Measurements from ENCODE around the gene APOBEC3C.
"Not testable (repeated sequence)": the region's sequence is repeated elsewhere in the genome, so short reads cannot be mapped to it uniquely, and the experiment has no call there.

The APOBEC3C gene

GRCh38 chr22:38984224-38984623 is 29.8 kb upstream of the APOBEC3C start:
- no peak for DNase-seq

GRCh38 chr22:38984784-38985757 is 29.0 kb upstream of the APOBEC3C start:
- peak; percentile 46 for DNase-seq

DNA sequence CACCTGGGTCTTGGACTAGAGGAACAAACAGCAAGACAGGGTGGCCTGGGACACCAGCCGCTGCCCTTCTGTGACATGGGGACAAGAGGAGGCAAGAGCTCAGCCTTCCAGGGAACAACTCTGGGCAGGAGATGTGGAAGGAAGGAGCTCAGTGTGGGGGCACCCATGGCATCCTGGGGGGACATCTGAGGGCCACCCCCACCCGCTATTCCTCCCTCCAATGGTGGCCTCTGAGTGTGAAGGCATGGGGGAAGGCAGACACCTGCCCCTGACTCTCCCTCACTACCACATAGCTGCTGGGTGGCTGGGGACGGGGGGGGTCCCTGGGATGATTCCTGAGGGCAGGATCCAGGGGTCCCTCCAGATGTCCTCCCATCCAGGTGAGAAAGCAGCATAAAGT is 27.4 kb upstream of the APOBEC3C start:
- no peak for DNase-seq

- no peak for DNase-seq
Measured at GRCh38 chr22:38987171-38987895, 26.7 kb upstream of the APOBEC3C start.

DNA sequence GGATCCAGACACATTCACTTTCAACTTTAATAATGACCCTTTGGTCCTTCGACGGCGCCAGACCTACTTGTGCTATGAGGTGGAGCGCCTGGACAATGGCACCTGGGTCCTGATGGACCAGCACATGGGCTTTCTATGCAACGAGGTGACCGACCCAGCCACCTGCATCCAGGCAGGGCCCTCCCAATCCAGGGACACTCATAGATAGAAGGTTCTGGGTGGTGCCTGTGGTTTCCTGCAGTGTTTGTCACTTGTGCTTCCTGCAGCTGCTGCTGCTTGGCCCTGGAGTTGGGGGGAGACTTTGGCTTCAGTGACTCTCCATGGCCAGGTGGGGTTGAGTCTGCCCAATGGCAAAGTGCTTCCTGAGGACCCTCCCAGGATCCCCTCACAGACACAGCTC is 24.6 kb upstream of the APOBEC3C start:
- no peak for DNase-seq

- DNase-seq: not testable (repeated sequence)
Measured at GRCh38 chr22:38992871-38993371, 21.1 kb upstream of the APOBEC3C start.

- no peak for DNase-seq
Measured at GRCh38 chr22:38996105-38996504, 18.0 kb upstream of the APOBEC3C start.

DNA sequence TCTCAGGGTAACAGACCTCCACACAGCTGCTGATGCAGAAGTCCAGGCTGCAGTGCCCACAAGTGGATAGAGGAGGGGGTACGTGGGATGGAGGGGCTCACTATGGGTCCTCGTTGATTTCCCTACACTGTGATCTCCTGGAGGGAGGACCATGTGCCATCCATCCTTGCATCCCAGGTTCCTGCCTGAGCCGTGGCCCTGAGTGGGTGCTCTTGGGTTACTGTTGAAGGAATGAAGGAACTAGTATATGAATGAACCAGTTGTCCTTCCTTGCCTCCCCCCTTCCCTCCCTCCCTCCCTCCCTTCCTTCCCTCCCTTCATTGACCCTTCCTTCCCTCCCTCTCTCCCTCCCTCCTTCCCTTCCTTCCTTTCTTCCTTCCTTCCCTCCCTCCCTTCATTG is 16.5 kb upstream of the APOBEC3C start:
- no peak for DNase-seq

DNA sequence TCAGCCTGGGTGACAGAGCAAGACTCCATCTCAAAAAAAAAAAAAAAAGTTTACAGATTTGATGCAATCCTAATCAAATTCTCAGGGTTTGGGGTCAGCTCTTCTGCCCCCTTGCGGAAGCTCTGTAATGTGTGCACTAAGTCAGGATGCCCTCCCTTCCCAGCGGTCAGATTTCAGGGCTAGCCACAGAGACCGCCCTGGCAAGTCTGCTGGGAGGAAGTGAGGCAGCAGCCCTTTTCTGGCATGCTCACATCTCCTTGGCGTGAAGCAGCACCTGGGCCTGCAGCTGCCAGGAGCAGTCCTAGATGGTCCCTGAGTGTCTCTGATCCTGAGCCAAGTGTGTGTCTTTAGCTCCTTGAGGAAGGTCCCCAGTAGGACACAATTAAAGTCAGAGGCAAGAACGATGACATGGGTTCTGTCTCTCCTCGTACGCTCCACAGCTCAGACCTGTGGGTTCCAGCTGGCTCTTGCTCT is 10.9 kb upstream of the APOBEC3C start:
- peak; percentile 89 for DNase-seq

DNA sequence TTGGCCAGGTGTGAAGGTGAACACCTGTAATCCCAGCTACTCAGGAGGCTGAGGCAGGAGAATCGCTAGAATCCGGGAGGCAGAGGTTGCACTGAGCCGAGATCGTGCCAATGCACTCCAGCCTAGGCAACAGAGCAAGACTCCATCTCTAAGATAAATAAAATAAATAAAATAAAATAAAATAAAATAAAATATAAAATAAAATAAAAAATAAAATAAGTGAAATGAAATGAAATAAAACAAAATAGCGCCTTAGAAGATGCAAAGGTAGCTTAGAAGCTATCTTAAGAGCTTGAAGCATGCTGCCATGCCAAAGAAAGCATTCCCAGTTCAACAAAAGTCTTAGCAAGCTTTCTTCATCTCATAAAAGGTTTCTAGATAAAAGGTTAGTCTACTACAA is 6.9 kb upstream of the APOBEC3C start:
- DNase-seq: no peak

GRCh38 chr22:39008271-39008850 is 5.7 kb upstream of the APOBEC3C start:
- DNase-seq: not testable (repeated sequence)

DNA sequence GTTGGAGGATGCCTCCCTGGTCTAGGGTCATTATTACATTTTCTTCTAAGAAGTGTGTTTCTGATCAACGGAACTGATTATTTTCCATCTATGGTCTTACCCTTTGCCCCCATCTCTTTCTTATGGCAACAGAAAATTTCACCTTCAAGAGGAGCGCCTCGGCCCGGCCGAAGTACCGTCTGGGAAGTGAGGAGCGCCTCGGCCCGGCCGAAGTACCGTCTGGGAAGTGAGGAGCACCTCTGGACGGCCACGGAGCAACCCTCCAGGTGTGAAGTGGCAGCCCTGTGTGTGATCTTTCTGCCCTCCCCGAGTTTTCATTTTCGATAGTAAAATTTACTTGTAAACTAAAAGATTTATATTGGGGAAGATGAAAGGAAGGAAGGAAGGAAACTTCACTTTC is 3.1 kb upstream of the APOBEC3C start:
- DNase-seq: no peak

DNA sequence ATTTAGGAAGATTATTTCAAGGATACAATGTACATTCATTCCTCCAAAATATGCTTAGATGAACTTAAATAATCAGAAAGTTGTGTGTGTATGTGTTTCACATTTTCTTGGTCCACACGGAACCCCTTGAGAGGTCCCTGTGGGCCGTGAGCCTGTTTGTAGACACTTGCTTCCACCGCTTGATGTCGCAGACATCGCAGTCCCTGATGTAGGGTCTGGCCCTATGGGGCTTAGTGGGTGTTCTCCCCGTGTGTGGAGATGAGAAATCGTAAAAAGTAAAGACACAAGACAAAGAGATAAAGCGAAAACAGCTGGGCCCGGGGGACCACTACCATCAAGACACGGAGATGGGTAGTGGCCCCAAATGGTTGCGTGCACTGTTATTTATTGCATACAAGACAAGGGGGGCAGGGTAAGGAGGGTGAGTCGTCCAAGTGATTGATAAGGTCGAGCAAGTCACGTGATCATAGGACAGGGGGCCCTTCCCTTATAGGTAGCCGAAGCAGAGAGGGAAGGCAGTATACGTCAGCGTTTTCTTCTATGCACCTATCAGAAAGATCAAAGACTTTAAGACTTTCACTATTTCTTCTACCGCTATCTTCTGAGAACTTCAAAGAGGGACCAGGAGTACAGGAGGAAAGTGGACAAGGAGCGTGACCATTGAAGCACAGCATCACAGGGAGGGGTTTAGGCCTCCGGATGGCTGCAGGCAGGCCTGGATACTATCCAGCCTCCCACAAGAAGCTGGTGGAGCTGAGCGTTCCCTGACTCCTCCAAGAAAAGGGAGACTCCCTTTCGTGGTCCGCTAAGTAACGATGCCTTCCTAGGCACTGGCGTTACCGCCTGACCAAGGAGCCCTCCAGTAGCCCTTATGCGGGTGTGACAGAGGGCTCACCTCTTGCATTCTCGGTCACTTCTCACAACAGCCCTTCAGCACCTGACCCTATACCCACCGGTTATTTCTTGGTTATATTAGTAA is 1.2 kb upstream of the APOBEC3C start:
- DNase-seq: no peak

- not testable (repeated sequence) for DNase-seq
Measured at GRCh38 chr22:39013561-39013941, 506 bp upstream of the APOBEC3C start.

DNA sequence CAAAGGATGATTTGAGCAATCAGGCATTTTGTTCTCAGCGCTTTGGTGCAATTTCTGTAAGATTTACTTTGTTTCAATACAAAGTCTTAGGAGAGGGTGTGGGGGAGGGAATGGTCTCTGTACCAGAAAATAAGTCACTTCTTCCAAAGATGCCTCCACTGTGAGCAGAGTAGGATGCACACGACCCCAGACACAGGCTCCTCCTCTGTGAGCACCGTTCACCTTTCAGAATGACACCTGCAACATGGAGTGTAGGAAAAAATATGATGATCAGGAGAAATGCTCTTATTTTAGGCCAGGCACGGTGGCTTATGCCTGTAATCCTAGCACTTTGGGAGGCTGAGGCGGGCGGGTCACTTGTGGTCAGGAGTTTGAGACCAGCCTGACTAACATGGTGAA is 665 bp downstream of the APOBEC3C start:
- DNase-seq: not testable (repeated sequence)

DNA sequence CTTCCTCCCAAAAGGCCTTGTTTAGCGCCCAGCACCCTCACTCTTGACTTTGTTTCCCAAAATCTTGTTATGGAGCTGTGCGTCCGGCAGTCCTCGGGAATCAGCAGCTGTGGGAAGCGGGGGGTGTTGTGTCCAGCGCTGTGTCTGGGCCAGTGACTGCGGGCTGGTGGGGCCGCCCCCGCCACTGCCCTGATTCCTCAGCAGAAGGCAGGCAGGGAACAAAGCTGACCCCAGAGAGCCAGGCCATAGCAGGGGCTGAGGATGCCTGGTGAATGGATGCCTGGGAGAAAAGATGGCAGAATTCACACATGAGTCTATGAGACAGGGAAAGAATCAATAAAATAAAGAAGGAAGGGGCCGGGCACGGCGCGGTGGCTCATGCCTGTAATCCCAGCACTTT is 2.5 kb downstream of the APOBEC3C start:
- no peak for DNase-seq

DNA sequence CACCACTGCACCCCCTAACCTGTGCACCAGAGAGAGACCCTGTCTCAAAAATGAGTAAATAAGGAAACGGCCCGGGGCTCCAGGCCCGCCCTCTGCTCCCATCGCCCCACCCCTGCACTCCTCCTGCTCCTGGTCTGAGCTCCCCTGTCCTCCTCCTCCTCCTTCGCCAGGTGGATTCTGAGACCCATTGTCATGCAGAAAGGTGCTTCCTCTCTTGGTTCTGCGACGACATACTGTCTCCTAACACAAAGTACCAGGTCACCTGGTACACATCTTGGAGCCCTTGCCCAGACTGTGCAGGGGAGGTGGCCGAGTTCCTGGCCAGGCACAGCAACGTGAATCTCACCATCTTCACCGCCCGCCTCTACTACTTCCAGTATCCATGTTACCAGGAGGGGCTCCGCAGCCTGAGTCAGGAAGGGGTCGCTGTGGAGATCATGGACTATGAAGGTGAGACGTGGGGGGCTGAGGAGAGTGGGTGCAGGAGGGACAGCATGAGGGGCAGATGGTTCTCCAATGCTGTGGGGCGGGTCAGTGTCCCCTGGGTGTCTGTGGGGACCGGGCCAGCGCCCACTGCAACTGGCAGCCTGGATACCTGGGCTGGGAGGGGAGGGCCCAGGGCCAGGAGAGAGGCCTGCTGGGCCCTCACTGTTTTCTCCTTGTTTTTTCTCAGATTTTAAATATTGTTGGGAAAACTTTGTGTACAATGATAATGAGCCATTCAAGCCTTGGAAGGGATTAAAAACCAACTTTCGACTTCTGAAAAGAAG is 3.7 kb downstream of the APOBEC3C start:
- no peak for DNase-seq

GRCh38 chr22:39020021-39020651 is 6.1 kb downstream of the APOBEC3C start:
- DNase-seq: not testable (repeated sequence)

- DNase-seq: no peak
Measured at GRCh38 chr22:39021552-39022250, 7.6 kb downstream of the APOBEC3C start.

Data from inflammatory macrophage treated with lipopolysaccharide for 4 hours (primary cell).